ENCODE measurements around the gene GNB1L. TPM values are rescaled to one million over a fixed set of nuclear protein-coding genes. Genes with fewer than 3 reads are reported as not detected.

Gene GNB1L
- total RNA-seq, 1 experiment from 2014 or later, result 17.9 TPM

- CTCF ChIA-PET, result no interaction called here
- BruUV-seq (replicated peaks), result no TSS peak
These were observed 79.0 kb downstream of the GNB1L start for GRCh38 chr22:19775496-19776325.

GRCh38 chr22:19774628-19775027 lies 80.0 kb downstream of the GNB1L start:
- Histone ChIP-seq H3K36me3 (ENCODE audit: insufficient read depth, low read length, poor library complexity, severe bottlenecking) (no peaks in the 10 kb centered on the region), H3K9me3 (ENCODE audit: low read depth, low read length, poor library complexity, severe bottlenecking) (no peaks in the 10 kb centered on the region), H3K4me3 (ENCODE audit: low read depth, low read length, poor library complexity, severe bottlenecking) (no peak overlapping the region), H3K27ac (ENCODE audit: low read depth, low read length, poor library complexity, severe bottlenecking) (no peak overlapping the region), H3K27me3 (replicated peaks; ENCODE audit: insufficient read depth, low read depth, low read length, poor library complexity) (no peaks in the 10 kb centered on the region), H3K4me1 (ENCODE audit: insufficient read depth, low read length, poor library complexity, severe bottlenecking) (no peaks in the 10 kb centered on the region)
- DNase-seq (ENCODE audit: low spot score), result no peak
- TF ChIP-seq EZH2 (IDR thresholded peaks at IDR 0.05; ENCODE audit: borderline replicate concordance, low read depth, low read length, poor library complexity, severe bottlenecking), result no peak
- no peak for TF ChIP-seq CTCF (conservative IDR thresholded peaks at IDR 0.05; ENCODE audit: low read depth, low read length)
- BruUV-seq (replicated peaks), result no TSS peak
- intact Hi-C loops (cut with micrococcal nuclease; ENCODE audit: unreplicated experiment), result no loop called here
- CTCF ChIA-PET, result no interaction called here
- POLR2A ChIA-PET (ENCODE audit: low non-redundant PET), result no interaction called here

More at GRCh38 chr22:19775496-19776325, 79.0 kb downstream of the GNB1L start:
- Histone ChIP-seq H3K36me3 (ENCODE audit: insufficient read depth, low read length, poor library complexity, severe bottlenecking) (no peaks in the 10 kb centered on the region), H3K4me1 (ENCODE audit: insufficient read depth, low read length, poor library complexity, severe bottlenecking) (no peaks in the 10 kb centered on the region), H3K9me3 (ENCODE audit: low read depth, low read length, poor library complexity, severe bottlenecking) (no peaks in the 10 kb centered on the region), H3K27ac (ENCODE audit: low read depth, low read length, poor library complexity, severe bottlenecking) (no peak overlapping the region), H3K27me3 (replicated peaks; ENCODE audit: insufficient read depth, low read depth, low read length, poor library complexity) (no peaks in the 10 kb centered on the region), H3K4me3 (ENCODE audit: low read depth, low read length, poor library complexity, severe bottlenecking) (no peak overlapping the region)
- no peak for DNase-seq (ENCODE audit: low spot score)
- POLR2A ChIA-PET (ENCODE audit: low non-redundant PET), result no interaction called here
- TF ChIP-seq CTCF (conservative IDR thresholded peaks at IDR 0.05; ENCODE audit: low read depth, low read length), result no peak
- no peak for TF ChIP-seq EZH2 (IDR thresholded peaks at IDR 0.05; ENCODE audit: borderline replicate concordance, low read depth, low read length, poor library complexity, severe bottlenecking)
- intact Hi-C loops (cut with micrococcal nuclease; ENCODE audit: unreplicated experiment), result no loop called here

- intact Hi-C loops (cut with micrococcal nuclease; ENCODE audit: unreplicated experiment), result no loop called here
- Histone ChIP-seq H3K36me3 (ENCODE audit: insufficient read depth, low read length, poor library complexity, severe bottlenecking) (no peaks in the 10 kb centered on the region), H3K27ac (ENCODE audit: low read depth, low read length, poor library complexity, severe bottlenecking) (no peak overlapping the region), H3K9me3 (ENCODE audit: low read depth, low read length, poor library complexity, severe bottlenecking) (no peaks in the 10 kb centered on the region), H3K4me3 (ENCODE audit: low read depth, low read length, poor library complexity, severe bottlenecking) (no peak overlapping the region), H3K4me1 (ENCODE audit: insufficient read depth, low read length, poor library complexity, severe bottlenecking) (no peaks in the 10 kb centered on the region), H3K27me3 (replicated peaks; ENCODE audit: insufficient read depth, low read depth, low read length, poor library complexity) (no peaks in the 10 kb centered on the region)
- ChIA-PET POLR2A (ENCODE audit: low non-redundant PET) (no interaction called here), CTCF (no interaction called here)
- no TSS peak for BruUV-seq (replicated peaks)
- TF ChIP-seq CTCF (conservative IDR thresholded peaks at IDR 0.05; ENCODE audit: low read depth, low read length) (no peak), EZH2 (IDR thresholded peaks at IDR 0.05; ENCODE audit: borderline replicate concordance, low read depth, low read length, poor library complexity, severe bottlenecking) (no peak)
- DNase-seq (ENCODE audit: low spot score), result no peak
These were observed 81.1 kb downstream of the GNB1L start for GRCh38 chr22:19773470-19774040.

Data from A673 (cell line).